Measurements from ENCODE around the gene LRRN2.

Gene LRRN2

DNA sequence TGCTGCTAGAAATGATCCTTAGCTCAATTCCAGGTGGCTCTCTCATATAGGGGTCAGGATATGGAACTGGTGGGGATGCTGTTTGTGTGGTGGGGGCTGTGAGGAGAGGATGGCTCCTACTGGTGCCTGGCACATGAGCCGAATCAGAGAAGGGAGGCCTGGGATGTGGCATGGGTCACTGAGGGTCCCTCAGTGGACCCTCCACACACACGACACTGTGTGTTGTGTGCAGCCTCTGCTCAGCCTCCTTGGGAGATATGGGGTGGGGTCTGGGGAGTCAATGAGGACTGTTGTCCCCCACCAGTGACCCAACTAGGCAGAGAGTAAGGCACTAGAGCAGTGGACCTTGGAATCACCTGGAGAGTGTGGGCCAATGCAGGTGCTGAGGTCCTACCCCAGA, 3.2 kb upstream of the LRRN2 start:
- no peak overlapping the region for H3K4me3 ChIP-seq (ENCODE audit: low read length)
- no peak for TF ChIP-seq ZNF274 (IDR thresholded peaks at IDR 0.05; ENCODE audit: low read depth, low read length)

GRCh38 chr1:204688007-204688406, 2.5 kb upstream of the LRRN2 start:
- no peak for TF ChIP-seq ZNF274 (IDR thresholded peaks at IDR 0.05; ENCODE audit: low read depth, low read length)
- no peak overlapping the region for H3K4me3 ChIP-seq (ENCODE audit: low read length)

- no peak for TF ChIP-seq ZNF274 (IDR thresholded peaks at IDR 0.05; ENCODE audit: low read depth, low read length)
- H3K4me3 ChIP-seq (ENCODE audit: low read length): no peak overlapping the region
Measured at GRCh38 chr1:204684571-204685235, 835 bp downstream of the LRRN2 start.

DNA sequence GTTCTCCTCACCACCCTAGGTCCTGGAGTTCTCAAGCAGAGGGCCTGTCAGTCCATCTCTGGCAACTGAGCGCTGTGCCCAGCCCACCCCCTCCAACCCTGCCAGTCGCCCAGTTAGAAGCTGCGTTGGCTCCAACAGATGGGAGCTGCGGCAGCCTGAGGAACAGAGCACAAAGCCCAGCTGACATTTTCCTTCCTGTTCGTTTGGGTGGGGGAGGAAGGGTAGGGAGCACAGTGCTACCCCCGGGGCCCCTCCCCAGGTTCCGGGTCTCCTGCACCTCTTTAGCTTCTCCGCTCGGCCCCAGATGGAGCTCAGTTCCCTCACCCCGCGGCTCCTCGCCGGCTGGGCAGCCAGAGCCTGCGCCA, 1.4 kb downstream of the LRRN2 start:
- no peak overlapping the region for H3K4me3 ChIP-seq (ENCODE audit: low read length)
- TF ChIP-seq ZNF274 (IDR thresholded peaks at IDR 0.05; ENCODE audit: low read depth, low read length): no peak

- no peak for TF ChIP-seq ZNF274 (IDR thresholded peaks at IDR 0.05; ENCODE audit: low read depth, low read length)
- no peak overlapping the region for H3K4me3 ChIP-seq (ENCODE audit: low read length)
Measured at GRCh38 chr1:204683284-204684205, 2.0 kb downstream of the LRRN2 start.

- no peak for TF ChIP-seq ZNF274 (IDR thresholded peaks at IDR 0.05; ENCODE audit: low read depth, low read length)
- no peak overlapping the region for H3K4me3 ChIP-seq (ENCODE audit: low read length)
Measured at GRCh38 chr1:204680461-204680860, 5.1 kb downstream of the LRRN2 start.

GRCh38 chr1:204680051-204680450, 5.5 kb downstream of the LRRN2 start:
- no peak for TF ChIP-seq ZNF274 (IDR thresholded peaks at IDR 0.05; ENCODE audit: low read depth, low read length)
- H3K4me3 ChIP-seq (ENCODE audit: low read length): no peak overlapping the region

GRCh38 chr1:204678721-204679475, 6.6 kb downstream of the LRRN2 start:
- no peak for TF ChIP-seq ZNF274 (IDR thresholded peaks at IDR 0.05; ENCODE audit: low read depth, low read length)
- H3K4me3 ChIP-seq (ENCODE audit: low read length): no peak overlapping the region

- no peak overlapping the region for H3K4me3 ChIP-seq (ENCODE audit: low read length)
- no peak for TF ChIP-seq ZNF274 (IDR thresholded peaks at IDR 0.05; ENCODE audit: low read depth, low read length)
Measured at GRCh38 chr1:204677864-204678263, 7.7 kb downstream of the LRRN2 start.

DNA sequence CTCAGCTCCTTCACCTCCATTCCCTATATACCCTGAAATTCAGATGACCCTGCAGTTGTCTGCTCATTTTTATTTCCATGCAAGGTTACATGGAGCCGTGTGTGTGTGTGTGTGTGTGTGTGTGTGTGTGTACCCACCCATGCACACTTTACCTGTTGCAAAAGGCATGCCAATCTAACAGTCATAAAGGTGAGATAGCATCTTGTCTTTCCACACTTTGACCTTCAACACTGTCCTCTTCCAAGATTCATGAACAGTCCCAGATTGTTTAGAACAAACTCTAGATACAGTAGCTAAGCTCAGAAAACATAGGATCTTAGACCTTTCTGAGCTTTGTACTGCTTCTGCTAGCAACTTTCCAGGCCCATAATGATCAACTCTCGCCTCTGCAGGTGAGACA, 9.5 kb downstream of the LRRN2 start:
- H3K4me3 ChIP-seq (ENCODE audit: low read length): no peak overlapping the region
- TF ChIP-seq ZNF274 (IDR thresholded peaks at IDR 0.05; ENCODE audit: low read depth, low read length): no peak

DNA sequence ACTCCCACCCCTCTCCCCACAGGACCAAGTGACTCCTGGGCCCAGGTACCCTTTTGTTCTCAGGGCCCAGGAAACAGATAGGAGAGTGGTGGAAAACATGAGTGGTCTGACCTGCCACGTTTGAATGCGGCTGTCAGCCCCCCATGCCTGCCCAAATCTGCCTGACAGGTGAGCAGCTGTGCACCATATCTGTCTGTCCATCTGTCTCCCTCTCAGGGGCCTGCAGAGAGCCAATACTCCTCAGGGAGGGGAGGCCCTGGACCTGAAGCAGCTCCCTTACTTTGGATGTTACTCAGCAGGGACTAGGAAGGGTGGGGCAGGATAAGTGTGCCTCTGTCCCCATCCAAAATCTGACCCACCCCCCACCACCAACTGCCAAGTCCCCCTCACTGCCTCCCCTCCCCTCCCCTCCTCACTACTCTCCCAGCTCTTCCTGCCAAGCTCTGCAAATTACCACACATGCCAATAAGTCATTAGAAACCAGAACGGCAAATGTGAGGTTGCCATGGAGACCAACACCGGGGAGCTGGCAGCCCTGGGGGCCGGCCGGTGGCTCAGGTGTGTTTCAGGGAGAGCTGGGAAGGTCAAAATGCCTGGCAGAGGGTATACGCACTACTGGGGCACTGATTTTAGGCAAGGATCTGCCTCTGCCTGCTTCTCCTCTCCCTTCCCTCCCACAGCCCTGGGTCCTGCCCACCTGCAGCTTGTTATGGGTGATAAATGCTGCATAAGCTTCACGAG, 11.5 kb downstream of the LRRN2 start:
- no peak overlapping the region for H3K4me3 ChIP-seq (ENCODE audit: low read length)
- TF ChIP-seq ZNF274 (IDR thresholded peaks at IDR 0.05; ENCODE audit: low read depth, low read length): no peak

GRCh38 chr1:204673209-204673608, 12.3 kb downstream of the LRRN2 start:
- H3K4me3 ChIP-seq (ENCODE audit: low read length): no peak overlapping the region
- TF ChIP-seq ZNF274 (IDR thresholded peaks at IDR 0.05; ENCODE audit: low read depth, low read length): no peak

GRCh38 chr1:204672482-204673121, 12.9 kb downstream of the LRRN2 start:
- no peak overlapping the region for H3K4me3 ChIP-seq (ENCODE audit: low read length)
- TF ChIP-seq ZNF274 (IDR thresholded peaks at IDR 0.05; ENCODE audit: low read depth, low read length): no peak
